ENCODE results near the gene TBC1D24.
"Not testable (repeated sequence)": the region's sequence is repeated elsewhere in the genome, so short reads cannot be mapped to it uniquely, and the experiment has no call there.

TBC1D24 gene

DNA sequence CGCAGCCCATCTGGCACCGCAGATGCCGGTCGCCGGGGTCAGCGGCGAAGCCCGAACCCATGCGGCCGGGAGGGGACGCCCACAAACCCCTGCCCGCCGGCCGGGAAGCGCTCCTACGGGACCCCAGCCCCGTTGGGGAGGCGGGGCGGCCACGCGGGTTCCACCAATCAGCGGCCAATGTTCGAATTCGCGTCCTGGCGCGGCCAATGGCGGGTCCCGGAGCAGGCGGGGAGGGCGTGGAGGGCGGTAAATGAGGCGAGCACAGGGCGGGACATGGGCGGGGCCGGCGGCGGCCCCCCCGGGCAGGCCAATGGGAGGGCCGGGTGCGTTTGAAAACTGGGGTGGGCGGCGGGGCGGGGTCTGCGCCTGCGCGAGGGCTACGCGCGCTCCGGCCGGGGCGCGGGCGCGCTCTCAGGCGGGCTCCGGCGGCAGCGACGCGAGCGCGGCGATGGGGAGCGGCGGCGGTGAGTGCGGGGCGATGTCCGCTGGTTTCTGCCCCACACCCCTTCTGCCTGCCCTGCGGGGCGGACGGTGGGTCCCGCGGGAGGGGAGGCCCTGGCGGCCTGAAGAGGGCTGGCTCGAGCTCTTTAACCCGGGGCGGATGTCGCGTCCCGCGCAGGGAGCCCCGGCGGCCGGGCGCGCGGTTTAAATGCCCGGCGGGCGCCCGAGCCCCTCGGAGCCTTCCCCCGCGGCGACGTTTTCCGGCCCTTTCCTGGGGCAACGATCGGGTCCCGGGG, 45.7 kb upstream of the TBC1D24 start, which contains the start of gene CCNF:
CCNF (plus strand) TSS at position 414 of the 737 bp plus-strand sequence; CDS start at position 449, 35 bp downstream.
- DNase-seq (ENCODE audit: extremely low read depth, low read depth), result peak; percentile 79
- TF ChIP-seq, protein P1, sequence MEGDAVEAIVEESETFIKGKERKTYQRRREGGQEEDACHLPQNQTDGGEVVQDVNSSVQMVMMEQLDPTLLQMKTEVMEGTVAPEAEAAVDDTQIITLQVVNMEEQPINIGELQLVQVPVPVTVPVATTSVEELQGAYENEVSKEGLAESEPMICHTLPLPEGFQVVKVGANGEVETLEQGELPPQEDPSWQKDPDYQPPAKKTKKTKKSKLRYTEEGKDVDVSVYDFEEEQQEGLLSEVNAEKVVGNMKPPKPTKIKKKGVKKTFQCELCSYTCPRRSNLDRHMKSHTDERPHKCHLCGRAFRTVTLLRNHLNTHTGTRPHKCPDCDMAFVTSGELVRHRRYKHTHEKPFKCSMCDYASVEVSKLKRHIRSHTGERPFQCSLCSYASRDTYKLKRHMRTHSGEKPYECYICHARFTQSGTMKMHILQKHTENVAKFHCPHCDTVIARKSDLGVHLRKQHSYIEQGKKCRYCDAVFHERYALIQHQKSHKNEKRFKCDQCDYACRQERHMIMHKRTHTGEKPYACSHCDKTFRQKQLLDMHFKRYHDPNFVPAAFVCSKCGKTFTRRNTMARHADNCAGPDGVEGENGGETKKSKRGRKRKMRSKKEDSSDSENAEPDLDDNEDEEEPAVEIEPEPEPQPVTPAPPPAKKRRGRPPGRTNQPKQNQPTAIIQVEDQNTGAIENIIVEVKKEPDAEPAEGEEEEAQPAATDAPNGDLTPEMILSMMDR (IDR thresholded peaks at IDR 0.05; ENCODE audit: low read depth, low read length, missing control alignments), result no peak
- H3K4me3 ChIP-seq (replicated peaks; ENCODE audit: low read depth, low read length), result peak within 1 kb of the TSS; percentile 91

- TF ChIP-seq, protein P1 (IDR thresholded peaks at IDR 0.05; ENCODE audit: low read depth, low read length, missing control alignments), result no peak
- no peak for DNase-seq (ENCODE audit: extremely low read depth, low read depth)
- H3K4me3 ChIP-seq (replicated peaks; ENCODE audit: low read depth, low read length), result peak overlapping the region; percentile 91
Observed at GRCh38 chr16:2429771-2430663, 44.9 kb upstream of the TBC1D24 start.

- no peak for DNase-seq (ENCODE audit: extremely low read depth, low read depth)
- no peak overlapping the region for H3K4me3 ChIP-seq (replicated peaks; ENCODE audit: low read depth, low read length)
- TF ChIP-seq, protein P1 (IDR thresholded peaks at IDR 0.05; ENCODE audit: low read depth, low read length, missing control alignments), result no peak
Observed at GRCh38 chr16:2432286-2432685, 42.6 kb upstream of the TBC1D24 start.

DNA sequence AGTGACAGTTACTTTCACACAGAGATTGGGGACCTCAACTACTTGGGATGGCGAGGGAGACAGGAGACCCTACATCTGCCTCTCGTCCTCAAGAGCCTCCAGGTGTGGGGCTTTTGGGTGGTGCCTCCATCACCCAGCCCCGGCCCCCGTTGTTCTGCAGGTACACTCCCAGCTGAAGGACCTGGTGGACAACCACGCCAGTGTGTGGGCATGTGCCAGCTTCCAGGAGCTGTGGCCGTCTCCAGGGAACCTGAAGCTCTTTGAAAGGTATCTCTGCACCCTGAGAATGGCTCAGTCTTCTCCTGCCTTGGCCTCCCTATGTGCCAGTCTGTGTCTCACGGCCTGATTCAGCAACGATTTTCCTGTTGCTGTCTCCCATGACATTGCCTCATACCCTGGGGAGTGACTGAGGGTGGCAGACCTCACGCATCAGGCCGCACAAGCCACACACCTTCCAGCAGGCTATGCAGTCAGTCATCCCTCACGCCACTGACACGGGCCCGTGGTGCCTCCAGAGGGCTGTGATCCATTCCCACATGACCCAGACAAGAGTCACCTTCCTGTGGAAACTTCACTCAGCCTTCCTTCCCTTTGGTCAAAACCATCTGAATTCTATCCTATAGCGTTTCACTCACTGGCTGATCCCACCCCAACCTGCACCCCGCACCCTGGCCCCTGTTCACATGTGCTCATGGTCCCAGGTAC, 42.0 kb upstream of the TBC1D24 start:
- TF ChIP-seq, protein P1 (IDR thresholded peaks at IDR 0.05; ENCODE audit: low read depth, low read length, missing control alignments), result no peak
- no peak for DNase-seq (ENCODE audit: extremely low read depth, low read depth)
- H3K4me3 ChIP-seq (replicated peaks; ENCODE audit: low read depth, low read length), result no peak overlapping the region

- not testable (repeated sequence) for DNase-seq (ENCODE audit: extremely low read depth, low read depth); H3K4me3 ChIP-seq (replicated peaks; ENCODE audit: low read depth, low read length)
Observed at GRCh38 chr16:2435236-2435635, 39.7 kb upstream of the TBC1D24 start.

DNA sequence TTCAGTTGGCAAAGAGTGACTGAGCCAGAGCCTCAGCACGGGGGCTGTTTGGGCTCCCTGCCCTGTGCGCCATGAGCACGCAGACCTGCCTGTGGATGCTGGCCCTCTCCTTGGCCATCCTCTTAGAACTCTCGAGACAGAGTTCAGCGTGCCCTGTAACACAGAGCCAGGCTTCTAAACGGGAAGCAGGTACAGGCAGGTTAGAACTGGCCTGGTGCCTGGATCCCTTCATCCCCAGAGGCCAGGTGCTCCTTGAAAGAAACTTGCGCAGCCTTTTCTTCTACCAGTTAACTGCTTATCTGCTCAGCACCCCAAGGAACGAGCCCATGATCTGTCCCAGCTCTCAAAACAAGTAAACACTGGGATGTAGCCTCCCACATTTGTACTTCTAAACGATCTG, 38.8 kb upstream of the TBC1D24 start:
- no peak overlapping the region for H3K4me3 ChIP-seq (replicated peaks; ENCODE audit: low read depth, low read length)
- TF ChIP-seq, protein P1 (IDR thresholded peaks at IDR 0.05; ENCODE audit: low read depth, low read length, missing control alignments), result no peak
- DNase-seq (ENCODE audit: extremely low read depth, low read depth), result no peak

All from HFF-Myc (cell line).